Stimulated activated CD8-positive, alpha-beta memory T cell treated with anti-CD3 and anti-CD28 coated beads, Interleukin-12 subunit alpha, Interleukin-12 subunit beta, amount 100 ng/mL, for 24 hours (primary cell): Measurements from ENCODE around the gene NME7.
"Not testable (repeated sequence)": the region's sequence is repeated elsewhere in the genome, so short reads cannot be mapped to it uniquely, and the experiment has no call there.

ENCODE experiments used
- DNase-seq: peaks from one replicate; pipeline ENCODE4 v3.0.0-alpha.2; 2020; ENCODE audit errors: extremely low read depth

NME7 gene

DNA sequence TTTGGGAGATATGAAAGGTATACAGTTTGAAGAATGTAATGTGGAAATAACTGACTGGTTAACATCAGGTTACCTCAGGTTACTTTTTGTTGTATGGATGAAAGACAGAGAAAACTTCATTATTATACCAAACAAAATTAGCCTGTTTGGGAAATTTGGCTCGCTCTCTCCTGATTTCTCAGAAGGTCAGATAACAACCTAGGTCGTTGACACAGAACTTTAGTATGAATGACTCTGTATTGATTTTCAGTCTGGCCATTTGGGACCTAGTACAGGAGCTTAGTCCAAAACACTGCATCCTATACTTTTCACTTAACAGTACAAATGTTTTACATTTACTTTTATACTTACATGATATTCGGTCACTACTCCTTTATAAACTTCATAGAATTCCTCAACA is 132.8 kb downstream of the NME7 start:
- DNase-seq: no peak

DNA sequence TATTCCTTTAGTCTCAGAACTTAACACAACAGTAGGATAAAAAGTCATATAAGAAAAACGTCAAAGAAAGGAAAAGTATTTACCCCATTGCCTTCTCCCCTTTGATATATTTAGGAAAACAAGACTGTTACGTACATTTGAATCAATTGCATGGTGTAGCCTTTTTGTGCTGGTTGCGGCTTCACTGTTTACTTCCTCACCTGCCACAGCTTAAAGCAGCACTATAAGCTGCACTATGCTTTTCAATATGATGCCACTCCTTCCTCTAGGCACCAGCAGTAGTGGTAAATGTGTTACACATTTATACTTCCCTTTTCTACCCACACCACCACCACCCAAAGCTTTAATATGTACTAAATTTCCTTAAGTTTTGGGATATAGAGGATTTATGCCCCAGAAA is 150.0 kb downstream of the NME7 start:
- no peak for DNase-seq

DNA sequence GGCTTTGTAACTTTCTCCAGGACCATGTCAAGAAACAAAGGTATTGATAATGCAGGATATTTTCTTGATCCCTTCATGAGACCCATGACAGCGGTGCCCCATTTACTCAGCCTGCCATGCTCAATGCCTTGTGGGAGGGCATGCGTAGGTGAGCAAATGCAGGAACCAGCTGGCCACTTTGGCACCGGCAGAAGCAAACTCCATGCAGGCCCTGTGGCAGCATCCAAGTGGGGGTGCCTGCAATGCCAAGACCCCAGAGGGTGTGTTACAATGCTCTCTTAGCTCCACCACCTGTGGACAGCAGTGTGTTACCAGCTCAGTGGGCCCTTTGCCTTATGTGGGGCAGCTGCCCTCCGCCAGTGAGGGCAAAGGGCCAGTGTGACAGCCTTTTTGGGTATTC is 153.0 kb downstream of the NME7 start:
- no peak for DNase-seq

DNA sequence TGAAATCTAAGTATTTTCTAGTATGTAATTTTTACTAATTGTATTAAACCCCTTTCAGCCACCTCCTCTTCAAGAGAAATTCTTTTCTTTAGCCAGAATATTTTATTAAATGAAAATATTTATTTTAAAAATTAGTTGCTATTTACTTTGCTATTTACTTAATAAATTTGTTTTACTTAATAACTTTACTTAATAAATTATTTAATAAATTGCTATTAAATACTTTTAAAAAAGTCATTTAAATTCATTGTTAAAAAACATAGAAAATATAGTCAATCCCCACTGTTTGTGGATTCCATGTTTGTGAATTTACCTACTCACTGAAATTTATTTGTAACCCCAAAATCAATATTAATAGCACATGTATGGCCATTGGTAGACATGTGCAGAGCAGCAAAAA is 155.5 kb downstream of the NME7 start:
- no peak for DNase-seq

DNA sequence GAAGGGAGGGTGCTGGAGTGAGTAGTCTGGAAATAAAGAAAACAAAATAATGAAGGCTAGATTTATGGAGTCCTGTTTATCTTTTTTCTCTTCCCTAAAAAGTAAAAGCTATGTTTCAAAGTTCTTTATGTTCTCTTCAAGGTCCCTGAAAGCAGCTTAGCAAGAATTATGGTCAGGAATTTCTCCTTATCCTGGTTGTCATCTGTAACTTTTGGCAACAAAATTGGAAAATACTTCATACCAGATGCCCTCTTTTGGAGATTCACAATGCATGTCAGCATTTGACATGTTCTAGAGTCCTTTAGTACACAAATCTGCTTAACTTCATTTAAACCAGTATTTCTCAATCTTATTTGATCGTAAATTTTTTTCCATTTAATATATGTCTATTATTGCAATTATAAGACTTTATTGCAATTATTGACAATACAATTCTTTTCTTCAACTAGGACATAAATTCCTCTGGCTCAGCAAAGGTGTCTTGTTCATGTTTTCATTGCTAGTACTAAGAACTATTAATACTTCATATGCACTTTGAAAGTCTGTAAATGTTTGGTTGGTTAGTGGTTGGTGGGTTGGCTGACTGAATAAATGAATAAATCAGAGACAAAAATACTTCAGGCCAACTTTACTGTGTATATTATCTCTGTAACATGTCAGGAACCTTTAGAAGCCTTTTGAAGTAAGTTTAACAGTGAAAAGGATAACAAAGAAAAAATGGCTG is 159.6 kb downstream of the NME7 start:
- no peak for DNase-seq

DNA sequence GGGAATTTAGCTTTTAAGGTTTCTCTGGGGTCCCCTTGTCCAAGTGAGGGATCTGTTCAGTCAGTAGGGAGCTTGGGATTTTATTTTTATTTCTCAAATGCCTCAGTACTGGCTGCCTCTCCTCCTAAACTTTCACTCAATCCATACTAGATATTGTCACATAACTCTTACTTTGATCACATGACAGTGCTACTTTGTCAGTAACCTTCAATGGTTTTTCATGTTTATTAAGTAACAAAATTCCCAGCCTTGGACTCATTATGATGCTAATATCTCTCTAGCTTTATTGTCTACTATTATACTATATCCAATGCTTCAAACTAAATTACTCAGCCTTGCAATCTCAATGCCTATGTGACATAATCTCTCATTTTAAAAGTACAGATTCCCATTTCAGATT is 163.4 kb downstream of the NME7 start:
- DNase-seq: no peak

DNA sequence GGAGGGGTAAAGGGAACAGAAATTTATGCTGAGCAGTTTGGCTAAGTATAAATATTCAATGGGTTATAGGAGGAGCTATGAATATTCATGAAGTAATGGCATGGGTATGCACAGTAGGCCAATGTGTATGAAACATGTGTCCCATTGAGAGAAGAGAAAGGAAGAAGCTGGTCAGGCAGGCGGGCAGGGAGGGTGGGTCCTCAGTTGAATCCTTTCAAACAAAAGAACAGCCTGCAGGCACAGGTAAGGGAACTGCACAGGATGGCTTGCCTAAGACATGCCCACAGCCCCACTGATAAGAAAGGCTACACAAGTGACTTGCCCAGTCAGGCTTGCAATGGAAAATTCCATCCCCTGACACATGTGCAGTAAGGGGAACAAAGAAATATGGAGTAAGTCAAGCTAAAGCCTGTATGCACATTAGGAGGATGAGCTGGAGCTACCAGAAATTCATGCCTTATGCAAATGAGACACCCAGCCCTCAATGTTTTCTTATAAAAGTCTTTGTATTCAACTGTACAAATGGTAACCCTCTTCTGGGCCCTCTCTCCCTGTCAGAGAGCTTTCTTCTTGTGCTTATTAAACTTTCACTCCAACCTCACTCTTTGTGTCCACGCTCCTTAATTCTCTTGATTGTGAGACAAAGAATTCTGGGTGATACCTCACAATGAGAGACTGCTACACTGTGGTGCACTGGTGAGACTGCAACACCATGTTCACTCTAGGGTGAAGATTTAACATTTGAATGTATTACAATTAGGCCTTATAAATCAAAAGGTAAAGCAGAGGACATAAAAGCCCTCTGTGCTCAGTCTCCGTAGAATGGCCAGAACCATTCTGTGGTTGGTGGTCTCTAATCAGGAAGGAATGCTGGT is 164.6 kb downstream of the NME7 start:
- DNase-seq: no peak

DNA sequence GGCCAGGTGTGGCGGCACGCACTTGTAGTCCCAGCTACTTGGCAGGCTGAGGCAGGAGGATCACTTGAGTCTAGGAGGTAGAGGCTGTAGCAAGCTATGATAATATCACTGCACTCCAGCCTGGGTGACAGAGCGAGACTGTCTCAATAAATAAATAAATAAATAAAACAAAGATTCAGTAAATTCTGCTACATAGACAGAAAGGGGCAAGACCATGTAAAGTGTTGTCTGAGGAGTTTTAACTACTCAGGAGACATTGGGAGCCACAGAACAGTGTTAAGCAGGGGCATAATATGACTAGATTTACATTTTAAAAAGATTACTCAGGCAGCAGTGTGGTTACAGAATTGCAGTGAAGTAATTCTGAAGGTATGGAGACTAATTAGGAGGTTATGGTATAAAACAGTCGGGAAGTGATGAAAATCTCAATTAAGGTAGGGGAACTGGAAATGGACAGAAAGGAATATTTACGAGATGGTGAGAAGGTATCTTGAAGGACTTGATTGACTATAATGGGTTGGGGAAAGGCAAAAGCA is 166.4 kb downstream of the NME7 start:
- no peak for DNase-seq

DNA sequence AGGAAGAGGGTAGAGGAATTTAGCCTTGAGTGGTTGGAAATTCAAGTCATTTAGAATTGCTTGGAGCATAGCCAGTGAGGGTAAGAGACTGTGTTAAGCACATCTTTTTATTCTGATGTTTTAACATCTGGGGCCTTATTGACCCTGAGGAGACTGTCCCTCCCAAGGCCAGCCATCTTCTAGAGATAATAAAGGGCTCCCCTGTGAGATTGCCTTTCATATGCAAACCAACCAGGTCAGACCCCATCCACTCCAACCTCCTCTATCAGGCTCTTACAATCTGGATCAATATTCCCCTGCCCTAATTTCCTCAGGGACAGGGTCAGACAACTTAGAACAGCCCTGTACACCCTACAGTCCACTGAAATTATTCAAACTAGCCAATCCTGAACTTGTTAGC is 167.3 kb downstream of the NME7 start:
- DNase-seq: no peak

DNA sequence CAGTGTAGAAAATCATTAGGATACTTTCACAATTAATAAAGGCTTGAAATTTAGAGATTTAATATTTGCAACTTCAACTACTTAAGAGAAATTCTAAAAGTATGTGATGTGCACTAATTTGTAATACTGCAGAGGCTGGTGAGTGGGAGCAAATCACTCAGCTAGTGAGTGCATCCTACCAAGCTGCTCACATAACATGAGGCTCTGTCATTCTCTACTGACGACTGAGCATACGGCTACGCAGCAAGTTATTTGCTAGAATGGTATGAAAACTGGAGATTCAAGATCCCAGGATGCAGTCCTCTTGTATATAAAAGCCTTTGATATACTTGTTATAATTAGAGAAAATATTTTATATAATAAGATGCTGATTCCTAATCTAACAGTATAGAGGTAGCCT is 171.0 kb downstream of the NME7 start:
- no peak for DNase-seq

DNA sequence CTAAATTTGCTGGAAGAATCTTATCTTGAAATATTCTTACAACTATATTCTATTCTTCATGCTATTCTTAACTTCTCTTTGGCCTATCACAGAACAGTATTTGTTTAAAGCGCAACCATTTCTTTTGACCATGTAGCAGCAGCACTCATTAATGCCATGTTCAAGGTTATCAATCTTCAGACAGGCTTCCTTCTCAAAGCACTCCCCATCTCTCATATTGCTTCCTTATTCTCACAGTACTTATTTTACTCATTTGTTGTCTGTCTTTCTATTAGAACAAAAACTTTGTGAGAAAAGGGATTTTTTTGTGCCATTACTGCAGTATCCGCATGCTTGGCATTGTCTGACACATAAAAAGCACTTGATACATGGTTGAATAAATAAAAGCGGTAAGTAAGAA is 171.4 kb downstream of the NME7 start:
- no peak for DNase-seq

DNA sequence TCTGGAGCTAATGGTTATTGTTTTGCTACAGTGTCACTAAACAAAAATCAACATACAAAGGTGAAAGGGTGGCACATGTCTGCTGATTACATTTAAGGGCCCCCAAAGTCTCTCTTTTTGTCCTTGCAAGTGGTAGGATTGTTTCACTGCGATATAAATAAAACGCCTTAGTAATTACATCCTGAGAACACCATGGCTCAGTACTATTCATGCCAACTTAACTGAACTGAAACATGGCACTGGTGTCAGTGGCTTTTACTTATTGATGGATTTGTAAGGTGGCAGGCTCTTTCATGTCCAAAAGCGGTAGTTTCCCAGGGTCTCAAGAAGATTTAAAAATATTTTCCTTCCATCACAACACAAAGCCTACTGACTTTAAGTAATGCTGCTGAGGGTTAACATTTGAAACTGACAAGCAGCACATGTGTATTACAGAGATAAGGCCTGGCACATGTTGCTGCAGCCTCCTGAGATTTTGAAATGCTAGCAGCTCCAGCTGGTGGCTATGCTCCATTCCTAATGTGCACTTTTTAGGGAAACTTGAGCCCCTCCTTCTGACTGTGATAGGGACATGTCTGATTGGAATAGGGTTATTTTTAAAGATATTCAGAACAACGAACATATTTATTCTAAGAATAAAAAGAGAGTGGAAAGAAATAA is 174.3 kb downstream of the NME7 start:
- no peak for DNase-seq

DNA sequence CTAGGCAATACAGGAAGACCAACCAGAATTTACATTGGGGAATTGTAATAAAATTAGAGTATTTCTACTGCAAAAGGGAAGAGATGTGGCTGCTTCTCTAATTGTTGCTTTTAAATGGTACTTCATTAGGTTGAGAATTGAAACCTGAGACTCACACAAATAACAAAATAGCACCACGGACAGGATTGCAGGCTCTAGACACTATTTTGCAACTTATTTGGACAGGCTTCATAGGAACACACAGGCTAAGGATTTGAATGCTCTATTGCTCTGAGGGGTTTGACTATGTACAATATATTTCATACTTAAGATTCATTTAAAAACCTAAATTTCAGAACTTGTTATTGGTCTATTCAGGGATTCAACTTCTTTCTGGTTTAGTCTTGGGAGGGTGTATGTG is 181.5 kb downstream of the NME7 start:
- no peak for DNase-seq

DNA sequence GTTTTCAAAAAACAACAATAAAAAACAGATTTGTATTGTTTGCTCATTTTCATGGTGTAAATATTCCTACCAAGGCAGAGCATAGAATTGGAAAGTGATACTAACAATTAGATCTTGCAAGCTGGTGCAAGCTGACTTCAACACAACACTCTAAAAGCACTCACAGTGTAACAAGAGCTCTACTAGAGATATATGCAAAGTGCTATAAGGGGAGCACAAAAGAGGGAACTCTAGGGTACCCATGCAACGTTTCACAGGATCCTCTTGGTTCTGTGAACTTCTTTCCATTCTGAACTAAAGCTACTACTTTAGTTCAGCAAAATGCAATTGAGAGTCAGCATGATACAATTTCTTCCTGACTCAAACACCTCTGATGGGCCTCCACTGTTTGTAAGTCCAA is 182.8 kb downstream of the NME7 start:
- DNase-seq: no peak

DNA sequence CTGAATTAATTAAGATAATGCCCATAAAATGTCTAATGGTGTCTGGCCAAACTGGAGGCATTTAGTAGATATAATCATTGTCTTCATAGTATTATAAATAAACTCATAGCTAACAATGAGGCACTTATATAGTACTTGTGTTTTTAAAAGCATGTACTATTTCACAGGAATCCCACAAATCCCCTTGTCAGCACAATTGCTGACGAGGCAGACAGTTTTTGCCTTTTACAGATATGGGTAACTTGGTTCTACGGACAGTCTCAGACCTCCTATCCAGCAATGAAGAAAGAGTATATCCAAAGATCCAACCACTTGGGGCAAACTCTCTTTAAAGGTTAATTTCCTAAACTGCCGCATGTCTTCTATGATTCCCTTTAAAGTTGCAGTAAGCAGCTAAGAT is 187.4 kb downstream of the NME7 start:
- DNase-seq: no peak

DNA sequence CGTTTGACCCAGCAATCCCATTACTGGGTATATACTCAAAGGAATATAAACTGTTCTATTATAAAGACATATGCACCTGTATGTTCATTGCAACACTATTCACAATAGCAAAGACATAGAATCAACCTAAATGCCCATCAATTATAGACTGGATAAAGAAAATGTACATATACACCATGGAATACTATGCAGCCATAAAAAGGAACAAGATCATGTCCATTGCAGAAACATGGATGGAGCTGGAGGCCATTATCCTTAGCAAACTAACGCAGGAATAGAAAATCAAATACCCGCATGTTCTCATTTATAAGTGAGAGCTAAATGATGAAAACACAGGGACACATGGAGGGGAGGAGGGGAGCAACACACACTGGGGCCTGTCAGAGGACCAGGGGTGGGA is 188.2 kb downstream of the NME7 start:
- not testable (repeated sequence) for DNase-seq

DNA sequence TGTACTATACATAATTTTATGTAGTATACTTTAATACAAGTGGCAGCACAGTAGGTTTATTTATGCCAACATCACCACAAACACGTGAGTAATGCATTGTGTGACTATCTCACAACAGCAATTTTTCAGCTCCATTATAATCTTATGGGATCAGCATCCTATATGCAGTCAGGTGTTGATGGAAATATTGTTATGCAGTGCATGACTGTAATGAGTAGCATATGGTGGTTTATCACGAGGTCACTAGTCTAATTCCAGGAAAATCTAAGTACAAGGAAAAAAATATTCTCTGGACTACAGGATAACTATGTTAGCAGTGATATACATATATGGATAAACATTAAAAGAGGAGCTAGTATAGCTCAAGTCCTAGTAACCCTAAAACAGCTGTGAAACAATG is 192.1 kb downstream of the NME7 start:
- no peak for DNase-seq

DNA sequence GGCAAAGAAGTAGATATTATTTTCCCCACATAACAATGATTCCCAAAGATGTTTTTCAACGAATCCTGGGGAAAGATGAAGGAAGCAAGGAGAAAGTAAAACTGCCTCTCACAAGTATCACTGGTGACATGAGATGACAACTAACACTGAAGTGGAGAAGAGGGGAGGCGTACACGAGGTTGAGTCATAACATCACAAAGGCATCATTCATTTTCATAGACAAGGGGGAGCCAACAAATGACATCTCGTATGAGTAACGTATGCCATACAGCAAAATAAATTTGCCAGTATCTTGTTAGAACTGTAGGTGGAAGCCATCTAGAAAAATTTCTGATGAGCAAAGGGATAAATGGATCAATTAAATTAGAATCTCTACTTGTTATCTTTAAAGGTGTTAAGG is 204.5 kb downstream of the NME7 start:
- no peak for DNase-seq

DNA sequence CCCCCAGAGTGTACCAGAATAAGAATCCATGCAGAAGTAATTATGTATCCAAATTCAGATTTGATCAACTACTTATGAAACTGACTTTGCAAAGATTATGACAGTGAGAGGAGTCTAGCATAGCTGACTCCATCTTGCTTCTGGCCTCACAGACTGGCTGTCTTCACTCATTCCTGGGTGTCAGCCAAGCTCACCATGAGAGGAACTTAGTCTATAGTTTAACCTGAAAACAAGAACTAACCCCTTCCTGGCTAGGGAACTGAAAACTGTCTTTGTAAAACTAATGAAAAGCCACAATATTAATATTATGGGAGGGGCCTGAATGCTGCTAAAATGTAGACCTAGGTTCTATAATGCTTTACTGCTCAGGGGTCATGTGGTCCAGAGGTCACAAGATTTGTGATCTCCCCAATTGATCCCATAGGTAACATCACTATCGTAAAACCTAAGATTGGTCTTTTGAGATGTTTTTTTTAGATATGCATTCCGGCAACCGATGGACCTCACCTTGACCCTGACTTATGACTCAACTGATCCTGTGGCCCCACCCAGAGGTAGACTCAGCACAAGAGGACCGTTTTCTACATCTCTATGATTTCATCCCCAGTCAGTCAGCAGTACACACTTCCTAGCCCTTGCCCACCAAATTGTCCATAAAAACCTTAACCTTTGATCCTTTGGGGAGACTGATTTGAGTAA is 206.0 kb downstream of the NME7 start:
- DNase-seq: no peak

DNA sequence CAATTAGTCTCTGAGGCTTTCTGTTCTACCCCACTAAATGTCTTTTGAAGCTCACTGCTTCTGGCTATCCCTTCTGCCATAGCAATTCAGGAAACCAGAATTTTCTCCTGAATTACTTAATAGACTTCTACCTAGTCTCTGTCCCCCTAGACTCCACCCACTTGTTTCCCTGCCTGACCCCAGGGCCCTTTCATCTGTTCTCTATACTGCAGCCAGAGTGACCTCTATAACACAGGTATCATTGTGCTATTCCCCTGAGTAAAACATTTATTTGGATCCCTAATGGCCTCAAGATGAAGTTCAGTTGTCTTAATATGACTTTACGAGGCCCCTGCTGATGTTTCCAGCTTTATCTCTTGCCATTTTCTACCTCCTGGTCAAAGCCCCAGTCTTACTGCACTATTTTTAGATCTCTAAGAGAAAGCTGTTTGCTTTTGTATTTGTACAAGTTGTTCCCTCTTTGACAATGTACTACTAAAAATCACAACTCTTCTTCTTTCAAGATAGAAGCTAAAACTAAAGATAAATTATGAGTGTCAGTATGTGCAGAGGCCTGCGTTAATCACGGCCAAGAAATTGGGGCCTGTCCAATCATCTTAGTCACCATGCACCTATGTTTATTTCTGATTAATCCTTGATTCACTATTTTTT is 206.6 kb downstream of the NME7 start:
- no peak for DNase-seq

DNA sequence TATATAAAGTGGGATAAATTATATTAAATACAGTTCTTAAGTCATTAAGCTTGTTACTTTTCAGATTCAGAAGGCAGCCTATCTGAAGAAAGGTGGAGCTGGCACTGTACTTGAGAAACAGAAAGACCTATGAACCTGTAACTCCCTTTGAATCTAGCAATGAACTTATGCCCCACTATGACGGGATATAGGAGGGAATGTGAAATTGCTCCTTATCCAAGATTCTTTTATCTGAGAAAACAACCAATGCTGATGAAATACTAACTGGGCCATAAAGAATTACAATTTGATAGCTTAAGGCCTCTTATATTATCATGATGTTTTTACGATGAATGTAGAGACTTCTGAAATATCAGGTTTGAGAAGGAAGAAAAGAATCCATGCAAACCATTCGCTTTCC is 211.0 kb downstream of the NME7 start:
- no peak for DNase-seq
